CD1c-positive myeloid dendritic cell (primary cell): ENCODE results near the gene LOXL1.
"Not testable (repeated sequence)": the region's sequence is repeated elsewhere in the genome, so short reads cannot be mapped to it uniquely, and the experiment has no call there.

Experiments used
- DNase-seq: peaks from one replicate; pipeline ENCODE4 v3.0.0-alpha.2; 2016; ENCODE audit errors: extremely low spot score

The LOXL1 gene

DNA sequence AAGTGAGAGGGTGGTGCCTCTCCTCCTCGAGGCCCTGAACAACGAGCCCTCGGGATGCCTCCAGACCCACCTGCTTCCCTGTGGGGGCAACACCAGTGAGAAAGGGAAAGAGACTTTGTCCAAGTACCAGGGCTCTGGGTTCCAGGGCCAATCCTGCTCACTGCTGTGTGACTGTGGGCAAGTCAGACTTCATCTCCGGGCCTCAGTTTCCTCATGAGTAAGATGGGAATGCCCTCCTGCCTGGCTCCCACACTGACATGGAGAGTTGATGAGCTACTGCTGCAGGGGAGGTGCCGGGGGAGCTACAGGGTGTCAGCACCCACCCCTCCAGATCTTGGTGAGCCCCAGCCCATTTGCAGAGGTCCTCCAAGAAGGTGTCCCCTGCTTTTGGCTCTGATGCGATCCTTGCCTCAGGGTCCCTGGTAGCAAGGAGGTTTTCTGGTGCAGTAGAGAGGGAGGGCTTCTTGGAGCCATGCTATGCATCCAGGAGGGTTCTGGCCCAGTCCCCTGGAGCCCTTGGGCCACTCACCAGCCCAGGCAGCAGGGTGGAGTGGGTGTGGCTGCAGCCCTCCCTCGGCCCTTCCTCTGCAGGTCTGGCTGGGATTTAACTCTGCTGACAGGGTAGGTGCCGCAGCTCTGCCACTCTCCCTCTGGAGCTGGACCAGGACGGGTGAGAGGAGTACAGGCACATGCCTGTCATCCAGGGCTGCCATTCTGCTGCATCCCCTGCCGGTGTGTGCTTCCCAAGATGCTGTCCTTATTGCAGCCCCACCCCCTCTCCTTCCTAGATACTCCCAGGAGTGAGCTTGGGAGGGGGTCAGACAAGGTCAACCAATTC lies 26.9 kb downstream of the LOXL1 start:
- DNase-seq: no peak

DNA sequence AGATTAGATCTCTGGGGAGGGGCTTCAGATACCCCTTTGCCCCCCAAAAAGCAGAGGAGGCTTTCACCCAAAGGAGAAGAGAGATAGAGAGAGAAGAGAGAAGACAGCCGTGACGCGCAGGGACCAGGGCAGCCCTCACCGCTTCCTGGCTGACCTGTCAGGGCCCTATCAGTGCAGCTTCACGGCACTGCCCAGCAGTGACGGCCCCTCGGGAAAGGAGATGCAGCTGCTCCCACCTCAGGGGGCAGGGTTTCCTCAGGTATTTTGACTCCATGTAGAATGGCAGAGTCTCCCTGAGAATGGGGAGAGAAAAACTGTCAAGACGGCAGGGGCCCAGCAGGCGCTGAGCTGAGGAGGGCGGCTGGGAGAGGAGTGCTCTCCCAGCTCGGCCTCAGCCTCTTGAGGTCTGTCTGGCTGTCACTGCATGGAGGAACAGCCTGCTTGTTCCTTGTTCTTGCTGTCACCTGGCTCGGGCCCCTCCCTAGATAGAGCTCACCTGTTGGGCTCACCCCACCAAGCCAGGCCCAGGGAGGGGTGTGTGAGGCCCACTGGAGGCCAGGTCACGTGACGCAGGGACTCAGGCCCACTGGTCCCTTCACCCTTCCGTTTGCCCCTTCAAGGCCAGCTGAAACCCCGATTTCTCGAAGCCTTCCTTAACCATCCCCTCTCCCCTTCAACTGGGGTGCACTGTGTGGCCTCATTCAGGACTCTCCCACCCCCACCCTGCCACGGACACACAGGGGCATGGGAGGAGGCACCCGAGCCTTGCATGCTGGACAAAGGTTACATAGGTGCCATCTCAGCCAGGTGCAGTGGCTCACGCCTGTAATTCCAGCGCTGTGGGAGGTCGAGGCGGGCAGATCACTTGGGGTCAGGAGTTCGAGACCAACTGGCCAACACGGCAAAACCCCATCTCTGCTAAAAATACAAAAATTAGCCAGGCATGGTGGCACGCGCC lies 28.2 kb downstream of the LOXL1 start:
- DNase-seq: no peak

DNA sequence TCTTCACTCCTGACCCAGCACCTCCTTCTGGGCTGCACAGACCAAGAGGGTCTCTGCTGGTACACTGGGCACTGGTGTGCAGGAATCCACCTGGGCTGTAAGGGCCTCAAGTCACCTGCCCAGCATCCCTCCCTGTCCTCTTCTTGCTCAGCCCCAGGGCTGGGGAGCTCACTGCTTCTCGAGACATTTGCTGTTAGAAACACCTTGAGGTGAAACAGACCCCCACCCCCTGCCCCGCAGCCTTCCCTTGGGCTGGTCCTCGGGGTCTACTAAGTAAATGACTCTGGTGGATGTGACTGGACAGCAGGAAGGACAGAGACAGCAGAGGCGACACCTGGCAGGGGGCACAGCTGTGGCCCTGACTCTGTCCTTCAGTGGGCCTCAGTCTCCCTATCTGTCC lies 29.1 kb downstream of the LOXL1 start:
- no peak for DNase-seq

DNA sequence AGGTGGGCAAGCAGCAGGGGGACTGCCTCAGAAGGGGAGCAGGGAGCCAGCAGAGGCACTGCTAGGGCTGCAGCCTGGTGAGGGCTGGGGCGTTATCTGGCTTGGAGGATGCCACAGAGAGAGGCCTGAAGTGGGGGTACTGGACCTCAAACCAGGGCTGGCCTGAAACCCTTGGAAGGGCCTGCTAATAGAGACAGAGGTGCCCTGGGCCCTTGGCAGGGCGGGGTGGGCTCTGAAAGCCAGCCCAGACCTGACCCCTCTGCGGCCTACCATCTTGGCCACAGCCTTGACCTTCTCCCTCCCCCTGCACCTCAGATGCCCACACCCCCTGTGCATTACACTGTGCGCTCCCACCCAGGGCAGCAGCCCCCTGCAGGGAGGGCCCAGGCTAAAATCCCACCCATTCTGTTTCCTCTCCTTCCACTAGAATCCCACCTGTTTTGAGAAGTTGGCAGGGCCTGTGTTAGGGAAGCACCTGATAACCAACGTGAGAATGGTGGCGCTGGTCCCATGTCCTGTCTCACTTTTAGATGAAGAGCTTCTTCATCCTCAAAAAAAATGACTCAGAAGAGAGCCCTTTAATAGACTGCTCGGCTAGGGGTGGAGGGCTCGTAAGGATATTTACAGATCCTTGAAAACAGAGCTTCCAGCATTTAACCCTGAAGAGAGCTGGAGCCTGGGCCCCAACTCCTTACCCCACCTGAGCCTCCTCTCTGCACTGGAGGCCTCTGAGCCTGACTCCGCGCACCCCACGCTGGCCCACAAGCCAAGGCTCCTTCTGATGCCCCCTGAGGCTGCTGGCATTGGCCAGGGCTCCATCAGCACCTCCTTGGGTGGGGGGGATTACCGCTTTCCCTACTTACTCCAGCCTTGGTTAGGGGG lies 29.8 kb downstream of the LOXL1 start:
- no peak for DNase-seq

DNA sequence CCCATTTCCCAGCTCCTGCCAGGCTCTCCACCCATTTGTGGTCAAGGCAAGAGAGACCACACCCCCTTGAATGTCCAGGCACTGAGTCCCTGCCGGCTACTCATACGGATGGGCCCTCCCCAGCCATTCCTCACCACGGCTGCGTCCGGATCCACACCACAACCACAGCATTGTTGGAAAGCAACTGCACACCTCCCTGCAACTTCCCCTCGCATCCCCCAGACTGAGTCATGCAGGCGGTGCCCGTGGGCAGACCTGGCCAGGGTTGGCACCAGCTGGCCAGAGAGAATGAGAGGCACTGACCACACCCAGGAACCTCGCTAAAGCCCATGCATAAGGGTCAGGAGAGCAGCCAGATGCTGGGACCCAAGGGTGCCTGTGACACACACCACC lies 30.5 kb downstream of the LOXL1 start:
- peak; percentile 53 for DNase-seq

DNA sequence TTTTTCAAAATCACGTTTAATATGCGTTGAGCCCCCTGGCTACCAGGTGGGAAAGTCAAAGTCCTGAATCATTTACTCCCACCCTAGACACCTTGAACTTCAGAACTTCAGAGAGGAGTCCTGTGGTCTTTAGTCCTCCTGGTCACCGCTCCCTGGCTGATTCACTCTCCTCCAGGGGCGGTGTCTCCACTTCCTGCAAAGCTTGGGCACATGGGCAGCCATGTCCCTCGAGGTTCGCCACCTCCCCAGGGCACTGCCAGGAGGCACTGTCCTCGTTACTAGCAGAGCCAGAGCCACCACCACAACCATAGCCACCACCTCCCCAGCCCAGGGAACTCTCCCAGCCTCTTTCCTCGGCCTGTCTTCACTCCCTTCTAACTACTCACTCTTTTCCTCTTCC lies 31.0 kb downstream of the LOXL1 start:
- DNase-seq: peak; percentile 8

DNA sequence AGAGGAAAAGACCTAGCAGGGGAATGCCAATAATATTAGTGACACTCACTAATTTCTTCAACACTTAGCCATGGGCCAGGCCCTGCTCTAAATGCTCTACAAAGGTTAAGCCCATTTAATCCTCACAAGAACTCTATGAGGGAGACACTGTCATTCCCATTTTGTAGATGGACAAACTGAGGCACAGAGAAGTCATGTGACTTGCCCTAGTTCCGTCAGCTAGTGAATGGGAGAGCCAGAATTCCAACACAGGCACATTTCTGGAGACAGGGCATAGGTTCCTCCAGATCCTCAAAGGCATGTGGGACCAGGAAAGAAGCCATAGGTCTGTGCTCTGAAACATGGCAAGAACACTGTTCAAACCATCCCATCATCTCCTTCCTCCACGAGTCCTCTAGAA lies 31.5 kb downstream of the LOXL1 start:
- no peak for DNase-seq

DNA sequence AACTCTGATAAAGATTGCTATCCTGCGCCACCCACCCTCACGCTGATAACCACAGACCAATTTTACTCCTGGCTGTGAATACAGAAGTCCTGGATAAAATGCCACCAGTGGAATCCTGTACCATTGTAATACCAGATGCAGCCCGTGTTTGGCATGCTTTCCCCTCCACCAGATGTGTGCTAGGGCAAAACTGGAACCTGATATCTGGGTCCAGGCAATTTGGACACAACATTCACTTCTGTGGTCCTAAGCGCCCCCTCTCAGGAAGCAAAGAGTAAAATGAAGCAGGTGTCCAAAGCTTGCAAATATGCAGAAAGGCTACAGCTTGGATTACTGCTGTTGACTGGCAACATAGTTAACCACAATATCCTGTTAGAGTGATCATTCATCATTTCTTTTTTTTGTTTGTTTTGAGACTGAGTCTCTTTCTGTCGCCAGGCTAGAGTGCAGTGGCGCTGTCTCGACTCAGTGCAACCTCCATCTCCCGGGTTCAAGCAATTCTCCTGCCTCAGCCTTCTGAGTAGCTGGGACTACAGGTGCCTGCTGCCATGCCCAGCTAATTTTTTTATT lies 32.8 kb downstream of the LOXL1 start:
- DNase-seq: no peak

DNA sequence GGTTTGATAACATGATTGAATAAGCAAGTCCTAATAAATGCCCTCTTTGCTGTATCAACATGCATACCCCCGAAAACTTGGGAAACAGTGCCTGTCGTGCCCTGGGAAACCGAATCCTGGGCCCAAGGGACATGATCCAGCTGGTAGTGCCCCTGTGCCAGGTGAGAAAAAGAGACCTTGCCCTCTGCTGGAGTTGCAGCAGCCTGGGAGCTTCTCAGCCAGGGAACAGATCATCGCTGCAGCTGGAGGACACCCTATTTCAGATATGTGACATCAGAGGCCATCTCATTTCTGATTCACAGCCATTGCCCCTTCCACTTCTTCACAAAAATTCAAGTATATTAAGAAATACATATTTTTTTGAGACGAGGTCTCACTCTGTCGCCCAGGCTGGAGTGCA lies 33.5 kb downstream of the LOXL1 start:
- DNase-seq: no peak

DNA sequence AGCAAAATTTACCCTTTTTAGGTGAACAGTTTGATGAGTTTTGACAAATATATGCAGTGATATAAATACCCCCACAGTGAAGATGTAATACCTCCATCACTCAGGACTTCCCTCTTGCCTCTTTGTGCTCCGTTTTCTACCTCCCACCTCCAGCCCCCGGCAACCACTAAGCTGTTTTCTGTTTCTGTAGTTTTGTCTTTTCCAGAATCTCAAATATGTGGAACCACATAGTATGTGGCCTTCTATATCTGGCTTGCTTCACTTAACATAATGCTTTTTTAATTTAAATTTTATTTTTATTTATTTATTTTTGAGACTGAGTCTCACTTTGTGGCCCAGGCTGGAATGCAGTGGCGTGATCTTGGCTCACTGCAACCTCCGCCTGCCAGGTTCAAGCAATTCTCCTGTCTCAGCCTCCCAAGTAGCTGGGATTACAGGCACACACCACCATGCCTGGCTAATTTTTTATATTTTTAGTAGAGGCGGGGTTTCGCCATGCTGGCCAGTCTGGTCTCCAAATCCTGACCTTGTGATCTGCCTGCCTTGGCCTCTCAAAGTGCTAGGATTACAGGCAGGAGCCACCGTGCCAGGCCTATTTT lies 34.3 kb downstream of the LOXL1 start:
- not testable (repeated sequence) for DNase-seq

DNA sequence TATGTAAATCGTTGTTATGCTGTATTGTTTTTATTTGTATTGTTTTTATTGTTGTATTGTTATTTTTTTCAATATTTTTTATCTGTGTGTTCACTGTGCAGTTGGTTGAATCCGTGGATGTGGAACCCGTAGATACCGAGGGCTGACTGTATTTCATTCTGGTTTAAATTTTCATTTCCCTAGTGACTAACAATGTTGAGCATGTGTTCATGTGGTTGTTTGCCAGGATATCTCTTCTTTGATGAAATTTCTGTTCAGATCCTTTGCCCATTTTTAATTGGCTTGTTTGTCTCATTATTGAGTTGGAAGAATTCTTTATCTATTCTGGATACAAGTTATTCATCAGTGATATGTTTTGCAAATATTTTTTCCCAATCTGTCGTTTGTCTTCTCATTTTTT lies 36.2 kb downstream of the LOXL1 start:
- no peak for DNase-seq

DNA sequence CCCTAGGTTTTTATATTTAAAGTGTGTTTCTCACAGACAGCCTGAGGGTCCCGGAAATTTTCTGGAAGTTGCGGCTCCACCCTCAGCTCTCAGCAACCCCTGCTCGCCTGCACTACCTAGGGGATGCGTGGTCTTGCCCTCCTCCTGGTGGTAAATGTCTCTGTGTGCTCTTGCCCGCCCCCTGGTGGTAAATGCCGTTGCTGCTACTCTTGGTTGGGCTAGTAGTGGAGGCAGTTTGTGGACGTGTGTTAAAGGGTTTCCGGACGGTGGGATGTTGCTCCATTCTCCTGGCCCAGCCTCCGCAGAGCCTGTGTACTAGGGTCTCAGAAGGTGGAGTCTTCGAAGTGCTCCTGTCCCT lies 38.5 kb downstream of the LOXL1 start:
- peak; percentile 87 for DNase-seq

DNA sequence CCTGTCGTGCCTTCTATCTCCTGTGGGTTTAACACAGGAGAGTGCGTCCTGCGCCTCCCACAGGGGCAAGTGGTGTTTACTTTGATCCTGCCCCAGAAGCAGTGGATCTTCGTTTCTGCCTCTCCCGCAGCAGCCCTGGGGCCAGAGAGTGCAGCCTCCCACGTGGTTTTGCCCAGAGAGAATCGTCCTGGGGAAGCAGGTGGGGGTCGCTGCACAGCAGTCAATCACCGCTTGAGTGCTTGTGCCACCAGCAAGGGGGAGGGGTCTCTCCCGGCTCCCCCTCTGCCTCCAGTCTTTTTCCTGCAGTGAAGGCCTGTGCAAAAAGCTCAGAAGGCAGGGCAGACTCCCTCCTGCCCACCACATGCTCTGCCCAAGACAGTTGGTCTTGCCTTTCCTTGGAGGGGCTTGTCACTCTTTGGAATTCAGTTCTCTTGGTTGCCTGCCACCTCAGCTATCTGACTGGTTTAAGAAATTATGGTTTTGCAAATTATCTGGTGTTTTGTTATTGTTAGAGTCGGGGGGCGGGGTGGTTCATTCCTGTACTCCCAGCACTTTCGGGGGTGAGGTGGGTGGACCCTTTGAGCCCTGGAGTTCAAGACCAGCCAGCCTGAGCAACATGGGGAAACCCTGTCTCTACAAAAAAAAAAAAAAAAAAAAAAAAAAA lies 39.0 kb downstream of the LOXL1 start:
- no peak for DNase-seq

DNA sequence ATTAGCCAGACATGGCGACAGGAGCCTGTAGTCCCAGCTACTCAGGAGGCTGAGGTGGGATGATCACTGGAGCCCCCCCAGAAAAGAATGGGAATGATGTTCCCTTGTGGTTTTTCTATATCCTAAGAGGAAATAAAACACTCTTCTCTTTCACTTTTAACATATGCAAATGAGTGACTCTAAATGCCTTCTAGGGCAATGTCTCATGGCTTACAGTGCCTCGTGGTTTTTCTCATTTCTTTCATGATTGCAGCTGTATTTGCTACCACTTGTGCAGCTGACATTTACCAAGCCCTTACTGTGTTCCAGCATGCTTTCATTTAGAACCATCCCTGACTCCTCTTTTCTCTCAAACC lies 39.5 kb downstream of the LOXL1 start:
- peak; percentile 33 for DNase-seq

DNA sequence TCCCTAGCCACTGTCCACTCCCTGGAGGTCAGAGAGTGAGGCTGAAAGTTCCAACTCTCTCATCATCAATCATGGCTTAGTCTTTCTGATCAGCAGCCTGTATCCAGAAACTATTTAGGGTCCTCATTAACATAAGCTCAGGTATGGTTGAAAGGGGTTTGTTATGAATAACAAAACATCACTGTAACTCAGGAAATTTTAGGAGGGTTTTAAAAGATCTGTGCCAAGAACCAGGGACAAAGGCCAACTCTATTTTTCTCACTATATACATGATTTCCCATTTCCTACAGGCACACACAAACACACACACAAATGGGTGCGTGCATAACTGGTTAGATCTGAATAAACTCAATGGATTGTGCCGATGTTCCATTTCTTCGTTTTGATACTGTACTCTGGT lies 42.2 kb downstream of the LOXL1 start:
- DNase-seq: no peak

DNA sequence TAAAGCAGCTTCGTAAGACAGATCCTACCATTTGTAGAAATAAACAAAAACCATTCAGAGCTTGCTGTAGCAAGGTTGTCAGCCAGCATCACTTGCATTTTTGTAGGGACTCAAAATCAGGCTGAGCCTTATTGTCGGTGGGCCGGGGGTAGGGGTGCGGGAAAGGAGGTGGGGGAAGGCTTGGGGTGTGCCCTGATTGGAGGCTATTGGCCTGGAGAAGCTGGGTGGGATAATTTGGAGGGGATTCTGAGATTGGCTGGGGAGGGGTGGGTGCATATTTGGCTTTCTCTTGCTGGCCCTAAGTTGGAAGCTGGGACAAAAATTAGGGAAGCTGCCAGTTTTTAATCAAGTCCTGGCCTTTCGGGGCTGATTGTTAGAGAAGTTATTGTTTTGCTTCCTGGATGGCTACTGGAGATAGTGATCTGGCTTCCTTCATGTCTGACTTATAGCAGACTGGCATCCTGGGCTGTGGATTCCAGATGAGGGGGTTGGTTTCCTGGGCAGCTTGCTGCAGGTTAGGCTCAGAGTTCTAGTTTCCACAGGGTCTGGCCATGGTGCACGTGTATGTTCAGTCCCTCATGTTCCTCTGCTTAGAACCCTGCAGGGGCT lies 43.0 kb downstream of the LOXL1 start:
- no peak for DNase-seq

DNA sequence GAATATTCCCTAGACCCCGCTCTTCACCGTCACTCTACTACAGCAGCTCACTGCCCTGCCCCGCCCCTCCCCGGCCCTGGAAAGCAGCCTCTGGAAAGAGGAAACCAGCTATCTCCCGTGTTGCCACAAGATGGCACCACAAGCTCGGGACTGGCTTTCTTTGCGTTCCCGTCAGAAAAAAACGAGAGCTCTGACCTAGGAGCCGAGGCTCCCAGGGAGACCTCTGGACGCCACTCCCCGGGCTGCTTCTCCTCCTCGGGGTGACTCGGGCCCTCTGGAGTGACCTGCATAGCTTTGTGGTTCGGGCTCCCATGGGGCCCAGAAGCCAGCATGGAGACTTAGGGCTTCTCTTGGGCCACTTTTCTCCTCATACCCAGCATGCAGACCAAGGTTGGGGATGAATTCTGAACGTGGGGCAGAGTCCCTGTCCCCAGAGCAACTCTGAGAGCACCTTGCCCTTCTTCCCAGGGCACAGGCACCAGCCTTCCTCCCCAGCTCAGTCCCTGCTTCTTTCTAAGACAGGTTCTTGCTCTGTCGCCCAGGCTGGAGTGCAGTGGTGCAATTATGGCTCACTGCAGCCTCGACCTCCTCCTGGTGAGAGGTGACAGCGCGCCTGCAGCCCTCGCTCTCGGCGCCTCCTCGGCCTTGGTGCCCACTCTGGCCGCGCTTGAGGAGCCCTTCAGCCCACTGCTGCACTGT lies 46.9 kb downstream of the LOXL1 start:
- DNase-seq: peak; percentile 90

DNA sequence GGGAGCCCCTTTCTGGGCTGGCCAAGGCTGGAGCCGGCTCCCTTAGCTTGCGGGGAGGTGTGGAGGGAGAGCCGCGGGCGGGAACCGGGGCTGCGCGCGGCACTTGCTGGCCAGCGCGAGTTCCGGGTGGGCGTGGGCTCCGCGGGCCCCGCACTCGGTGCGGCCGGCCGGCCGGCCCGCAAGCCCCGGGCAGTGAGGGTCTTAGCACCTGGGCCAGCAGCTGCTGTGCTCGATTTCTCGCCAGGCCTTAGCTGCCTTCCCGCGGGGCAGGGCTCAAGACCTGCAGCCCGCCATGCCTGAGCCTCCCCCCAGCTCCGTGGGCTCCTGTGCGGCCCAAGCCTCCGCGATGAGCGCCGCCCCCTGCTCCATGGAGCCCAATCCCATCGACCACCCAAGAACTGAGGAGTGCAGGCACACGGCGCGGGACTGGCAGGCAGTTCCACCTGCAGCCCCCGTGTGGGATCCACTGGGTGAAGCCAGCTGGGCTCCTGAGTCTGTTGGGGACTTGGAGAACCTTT lies 47.5 kb downstream of the LOXL1 start:
- DNase-seq: not testable (repeated sequence)

DNA sequence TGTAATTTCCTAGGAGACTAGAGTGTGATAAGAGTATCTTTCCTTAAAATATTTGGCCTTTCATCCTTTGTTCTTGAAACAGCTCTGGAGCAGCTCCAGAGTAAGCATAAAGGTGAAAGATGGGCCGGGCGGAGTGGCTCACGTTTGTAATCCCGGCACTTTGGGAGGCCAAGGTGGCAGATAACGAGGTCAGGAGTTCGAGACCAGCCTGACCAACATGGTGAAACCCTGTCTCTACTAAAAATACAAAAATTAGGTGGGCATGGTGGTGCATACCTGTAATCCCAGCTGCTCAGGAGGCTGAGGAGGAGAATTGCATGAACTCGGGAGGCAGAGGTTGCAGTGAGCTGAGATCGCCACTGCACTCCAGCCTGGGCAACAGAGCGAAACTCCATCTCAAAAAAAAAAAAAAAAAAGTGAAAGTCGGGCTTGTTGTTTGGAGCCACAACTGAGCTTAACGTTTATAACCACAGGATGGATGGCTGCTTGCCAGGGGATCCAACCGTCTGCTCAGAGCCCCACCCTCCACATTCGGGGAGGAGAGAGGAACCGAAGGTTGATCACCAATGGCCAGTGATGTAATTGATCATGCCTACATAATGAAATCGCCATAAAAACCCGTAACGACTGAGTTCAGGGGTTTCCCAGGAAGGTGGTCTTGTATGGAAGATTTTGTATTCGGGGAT lies 49.3 kb downstream of the LOXL1 start:
- DNase-seq: not testable (repeated sequence)
